Heart left ventricle (tissue), 13 donors: ENCODE measurements around the gene ARFRP1.

Experiments used
- CTCF ChIP-seq, 12 donors: fragments of 200-600 bp; sonication (generic) in 4 of 12; IDR thresholded peaks; one replicate each; pipeline versions ENCODE4 v1.5.0 to v1.8.0; 2018 to 2022; ENCODE audit warnings: antibody characterized with exemption in 12 of 12, mild to moderate bottlenecking in 5 of 12
- POLR2A ChIP-seq, 2 donors: fragments of 450-650 bp; IDR thresholded peaks; one replicate each; pipeline ENCODE4 v1.6.1; 2017; ENCODE audit warnings: antibody characterized with exemption in 2 of 2, mild to moderate bottlenecking in 2 of 2, moderate library complexity in 2 of 2
- donor health status: ischemic (EF 13 %, LVEDD 7.1; RV severe dilation, severe dysfunction).
- donor health status: DM: no; HTN: yes; CAD: no.
- donor health status: DM: no; HTN: no; CAD: no.
- donor health status: ischemic (EF 25% LVEDD 6.9; RV normal size, moderate dysfunction).
- donor health status: ischemic (EF 25% LVEDD 5.7; RV mildly dilated, moderate dysfunction).
- donor health status: ischemic (EF 35%, LVEDD 5.7; RV mildly dilated, moderate dysfunction).
- donor health status: nonischemic (EF 11% LVEDD 7.7; RV severe dilation, severe dysfunction).
- donor health status: DM: yes; HTN: yes; CAD: no.
- donor health status: PGD.
- donor health status: ischemic (EF 29% LVEDD 5.4; RV normal size, mild dysfunction).
- donor health status: nonischemic (EF 23%, LVEDD 6.1; RV moderate dilation, normal function).

GRCh38 chr20:63659370-63659769 is 48.4 kb downstream of the ARFRP1 start:
- no peak for TF ChIP-seq POLR2A (IDR thresholded peaks at IDR 0.05)
- TF ChIP-seq CTCF (IDR thresholded peaks at IDR 0.05), result no peak
